Measurements from ENCODE around the gene PRICKLE3.
"Not testable (repeated sequence)": the region's sequence is repeated elsewhere in the genome, so short reads cannot be mapped to it uniquely, and the experiment has no call there.

The PRICKLE3 gene

GRCh38 chrX:49142264-49142663, 43.9 kb downstream of the PRICKLE3 start:
- not testable (repeated sequence) for H2AFZ ChIP-seq; H3K4me2 ChIP-seq (ENCODE audit: low read length); H3K9me3 ChIP-seq (ENCODE audit: control insufficient read depth, low read length); H3K27ac ChIP-seq; H3K9ac ChIP-seq; H3K4me1 ChIP-seq; H3K79me2 ChIP-seq; H3K4me3 ChIP-seq (ENCODE audit: low read depth, low read length); H3K36me3 ChIP-seq (ENCODE audit: control insufficient read depth, insufficient read depth, low read length); H3K27me3 ChIP-seq (ENCODE audit: control insufficient read depth, insufficient read depth, low read length)
- TF ChIP-seq CTCF (IDR thresholded peaks at IDR 0.05), result peak; percentile 44

- Histone ChIP-seq H3K4me2 (ENCODE audit: low read length) (no peak overlapping the region), H2AFZ (no peak overlapping the region), H3K4me3 (ENCODE audit: low read depth, low read length) (no peak overlapping the region), H3K27ac (no peak overlapping the region), H3K4me1 (no peaks in the 10 kb centered on the region), H3K9ac (no peak overlapping the region), H3K36me3 (ENCODE audit: control insufficient read depth, insufficient read depth, low read length) (no peaks in the 10 kb centered on the region), H3K9me3 (ENCODE audit: control insufficient read depth, low read length) (no peaks in the 10 kb centered on the region), H3K79me2 (no peaks in the 10 kb centered on the region), H3K27me3 (ENCODE audit: control insufficient read depth, insufficient read depth, low read length) (no peaks in the 10 kb centered on the region)
- no peak for TF ChIP-seq CTCF (IDR thresholded peaks at IDR 0.05)
Observed at GRCh38 chrX:49139713-49140112, 46.5 kb downstream of the PRICKLE3 start.

GRCh38 chrX:49137492-49137891, 48.7 kb downstream of the PRICKLE3 start:
- Histone ChIP-seq H3K27ac (no peak overlapping the region), H2AFZ (no peak overlapping the region), H3K4me2 (ENCODE audit: low read length) (no peak overlapping the region), H3K4me3 (ENCODE audit: low read depth, low read length) (no peak overlapping the region), H3K9ac (no peak overlapping the region), H3K36me3 (ENCODE audit: control insufficient read depth, insufficient read depth, low read length) (no peaks in the 10 kb centered on the region), H3K9me3 (ENCODE audit: control insufficient read depth, low read length) (no peaks in the 10 kb centered on the region), H3K79me2 (no peaks in the 10 kb centered on the region), H3K4me1 (no peaks in the 10 kb centered on the region), H3K27me3 (ENCODE audit: control insufficient read depth, insufficient read depth, low read length) (no peaks in the 10 kb centered on the region)
- no peak for TF ChIP-seq CTCF (IDR thresholded peaks at IDR 0.05)

- H3K79me2 ChIP-seq, result no peaks in the 10 kb centered on the region
- H3K4me2 ChIP-seq (ENCODE audit: low read length), result no peak overlapping the region
- no peak overlapping the region for H3K9ac ChIP-seq
- no peak overlapping the region for H3K27ac ChIP-seq
- no peaks in the 10 kb centered on the region for H3K9me3 ChIP-seq (ENCODE audit: control insufficient read depth, low read length)
- H3K36me3 ChIP-seq (ENCODE audit: control insufficient read depth, insufficient read depth, low read length), result no peaks in the 10 kb centered on the region
- no peak for TF ChIP-seq CTCF (IDR thresholded peaks at IDR 0.05)
- H3K27me3 ChIP-seq (ENCODE audit: control insufficient read depth, insufficient read depth, low read length), result no peaks in the 10 kb centered on the region
- H3K4me1 ChIP-seq, result no peaks in the 10 kb centered on the region
- no peak overlapping the region for H3K4me3 ChIP-seq (ENCODE audit: low read depth, low read length)
- H2AFZ ChIP-seq, result no peak overlapping the region
Observed at GRCh38 chrX:49133759-49134158, 52.4 kb downstream of the PRICKLE3 start.

GRCh38 chrX:49132275-49132674, 53.9 kb downstream of the PRICKLE3 start:
- H3K36me3 ChIP-seq (ENCODE audit: control insufficient read depth, insufficient read depth, low read length); H2AFZ ChIP-seq; H3K9ac ChIP-seq; H3K27ac ChIP-seq; H3K27me3 ChIP-seq (ENCODE audit: control insufficient read depth, insufficient read depth, low read length); H3K79me2 ChIP-seq; H3K4me1 ChIP-seq; H3K4me3 ChIP-seq (ENCODE audit: low read depth, low read length); H3K9me3 ChIP-seq (ENCODE audit: control insufficient read depth, low read length); H3K4me2 ChIP-seq (ENCODE audit: low read length): not testable (repeated sequence)
